Fibroblast of villous mesenchyme (primary cell): ENCODE results near the gene NET1. TPM values are rescaled to one million over a fixed set of nuclear protein-coding genes. Genes with fewer than 3 reads are reported as not detected.

Experiments used
- DNase-seq: peaks from one replicate; pipeline ENCODE4 v3.0.0-alpha.2; 2010; ENCODE audit warnings: low read depth
- H3K4me3 ChIP-seq: 2 replicates; pipeline ENCODE4 v1.5.1; 2011; ENCODE audit warnings: low read depth, mild to moderate bottlenecking, low read length
- CTCF ChIP-seq: IDR thresholded peaks from 2 replicates; pipeline ENCODE4 v1.5.1; 2012; ENCODE audit warnings: low read depth, mild to moderate bottlenecking, low read length; ENCODE audit not compliant: insufficient read depth
- total RNA-seq: library from RNA; depleted of rRNA; stranded (reverse); fragments of >200 nt; gene quantifications from 2 replicates; pipeline ENCODE4 v1.2.3, GENCODE V29; 2012

NET1 gene
- total RNA-seq, 1 donor = 23.3 TPM

GRCh38 chr10:5494611-5495010, 82.3 kb downstream of the NET1 start:
- no peak overlapping the region for H3K4me3 ChIP-seq
- DNase-seq = no peak
- no peak for TF ChIP-seq CTCF

- no peak for TF ChIP-seq CTCF
- DNase-seq = no peak
- H3K4me3 ChIP-seq = no peak overlapping the region
Measured at GRCh38 chr10:5496261-5497250, 84.2 kb downstream of the NET1 start.

GRCh38 chr10:5497289-5497688, 84.9 kb downstream of the NET1 start:
- no peak for DNase-seq
- H3K4me3 ChIP-seq = no peak overlapping the region
- TF ChIP-seq CTCF = no peak

GRCh38 chr10:5497948-5498730, 85.8 kb downstream of the NET1 start:
- H3K4me3 ChIP-seq = no peak overlapping the region
- no peak for DNase-seq
- TF ChIP-seq CTCF = no peak

GRCh38 chr10:5498791-5499492, 86.6 kb downstream of the NET1 start:
- no peak overlapping the region for H3K4me3 ChIP-seq
- TF ChIP-seq CTCF = no peak
- no peak for DNase-seq

GRCh38 chr10:5499493-5500140, 87.3 kb downstream of the NET1 start, which contains the start of gene CALML5:
CALML5 (minus strand) TSS chr10:5499570; CDS start chr10:5499438, 132 bp downstream.
- no peak for TF ChIP-seq CTCF
- no peak for DNase-seq
- H3K4me3 ChIP-seq = no peak within 1 kb of the TSS
